B cell (primary cell): ENCODE data around the gene LAPTM4A.

ENCODE experiments used
- CTCF ChIP-seq: fragments of 200-600 bp; IDR thresholded peaks from one replicate; pipeline ENCODE4 v1.8.0; 2022; ENCODE audit warnings: antibody characterized with exemption, mild to moderate bottlenecking
- EZH2 ChIP-seq: IDR thresholded peaks from 2 replicates; pipeline ENCODE4 v1.6.1; 2012; ENCODE audit warnings: borderline replicate concordance, low read depth, mild to moderate bottlenecking, moderate library complexity, low read length; ENCODE audit not compliant: insufficient read depth, poor library complexity, severe bottlenecking

GRCh38 chr2:20065885-20066602, 14.6 kb upstream of the LAPTM4A start:
- TF ChIP-seq CTCF (no peak), EZH2 (no peak)
